Midbrain (tissue), 1 donor: ENCODE data around the gene NAP1L4.

Experiments
- DNase-seq: peaks from one replicate; lab custom pipeline; 2025; lab: John Stamatoyannopoulos, UW

The NAP1L4 gene

DNA sequence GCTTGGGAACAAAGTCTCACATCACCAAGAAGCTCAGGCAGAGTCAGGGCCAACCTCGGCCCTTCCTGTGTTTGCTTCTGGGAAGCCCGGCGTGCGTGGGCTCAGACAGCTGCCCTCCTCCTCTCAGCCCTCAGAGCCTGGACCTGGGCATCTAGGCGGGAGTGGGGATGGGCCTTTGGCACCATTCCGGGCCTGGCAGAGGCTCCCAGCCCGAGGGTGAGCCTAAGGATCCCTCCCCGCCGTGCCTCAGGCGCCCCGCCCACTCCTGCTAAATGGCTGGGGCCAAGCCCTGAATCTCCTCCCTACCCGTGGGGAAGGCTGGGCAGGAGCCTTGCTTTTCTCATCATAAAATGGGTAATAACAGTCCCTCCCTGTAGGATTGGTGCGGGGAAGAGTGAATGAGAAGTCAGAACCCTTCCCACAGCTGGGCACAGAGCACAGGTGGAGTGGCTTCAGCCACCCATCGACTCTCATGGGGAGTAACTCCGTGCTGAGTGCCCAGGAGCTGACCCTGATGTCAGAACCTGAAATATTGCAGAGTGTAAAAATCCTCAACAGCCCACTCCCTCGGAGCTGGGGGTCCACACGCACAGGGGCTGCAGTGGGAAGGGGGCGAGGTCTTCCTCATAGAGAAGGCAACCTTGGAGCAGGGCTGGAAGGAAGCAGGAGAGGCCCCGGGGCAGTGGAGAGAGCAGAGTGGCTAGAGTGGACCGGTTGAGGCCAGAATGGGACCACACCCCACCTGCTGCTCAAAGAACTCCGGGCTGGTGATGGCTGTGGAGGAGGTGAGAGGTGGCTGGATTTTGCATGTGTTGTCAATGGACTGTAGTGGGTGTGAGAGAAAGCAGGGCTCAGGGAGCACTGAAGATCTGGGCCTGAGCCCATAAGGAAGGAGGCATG, 87.7 kb downstream of the NAP1L4 start:
- no peak for DNase-seq

DNA sequence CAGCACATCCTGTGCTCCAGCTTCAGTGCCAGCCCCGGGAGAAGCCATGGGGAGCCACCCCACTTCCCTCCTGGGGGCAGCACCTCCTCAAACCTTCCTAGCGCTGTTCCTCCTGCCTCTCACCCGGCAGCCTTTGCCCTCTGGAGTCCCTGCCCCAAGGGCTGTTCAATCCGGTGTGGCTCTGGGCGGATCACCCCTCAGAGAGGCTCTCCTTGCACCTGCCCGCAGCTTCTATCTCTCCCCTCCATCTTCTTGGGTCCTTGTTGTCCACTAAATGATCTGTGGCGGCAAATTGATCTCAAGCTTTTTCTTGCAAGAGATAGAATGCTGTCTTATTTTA, 88.5 kb downstream of the NAP1L4 start:
- DNase-seq = no peak

DNA sequence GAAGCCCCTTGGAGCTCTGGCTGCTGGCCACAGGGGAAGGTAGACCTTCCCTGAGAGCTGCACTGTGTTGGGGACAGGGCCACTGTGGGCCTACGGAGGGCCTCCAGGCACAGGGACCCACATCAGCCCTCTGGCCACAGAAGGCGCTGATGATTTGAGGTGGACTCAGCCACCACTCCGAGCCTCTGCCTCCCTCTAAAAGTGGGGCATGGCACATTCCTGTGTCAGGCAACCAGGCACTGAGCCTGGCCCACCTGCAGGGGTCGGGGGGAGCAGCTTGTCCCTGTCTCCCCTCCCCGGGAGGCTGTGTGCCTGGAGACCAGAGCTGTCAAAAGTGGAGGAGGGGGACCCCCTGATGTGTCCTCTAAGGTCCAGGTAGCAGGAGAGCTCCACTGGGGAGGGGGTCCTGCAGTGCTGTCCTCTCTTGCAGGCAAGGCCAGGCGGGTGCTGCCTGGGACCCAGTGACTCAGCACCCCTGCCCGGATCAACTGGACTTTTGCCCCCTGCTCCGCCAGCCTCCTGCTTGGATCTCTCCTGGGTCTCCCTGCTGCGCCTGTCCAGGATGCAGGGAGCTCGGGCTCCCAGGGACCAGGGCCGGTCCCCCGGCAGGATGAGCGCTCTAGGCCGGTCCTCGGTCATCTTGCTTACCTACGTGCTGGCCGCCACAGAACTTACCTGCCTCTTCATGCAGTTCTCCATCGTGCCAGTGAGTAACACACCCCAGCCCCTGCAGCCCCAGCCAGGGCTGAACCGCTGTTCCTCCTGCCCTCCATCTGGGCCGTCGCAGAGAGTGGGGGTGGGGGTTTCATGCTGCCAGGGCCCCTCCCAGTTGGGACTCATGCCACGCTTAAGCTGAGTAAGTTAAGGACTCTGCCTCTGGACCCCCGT, 89.1 kb downstream of the NAP1L4 start:
- no peak for DNase-seq

DNA sequence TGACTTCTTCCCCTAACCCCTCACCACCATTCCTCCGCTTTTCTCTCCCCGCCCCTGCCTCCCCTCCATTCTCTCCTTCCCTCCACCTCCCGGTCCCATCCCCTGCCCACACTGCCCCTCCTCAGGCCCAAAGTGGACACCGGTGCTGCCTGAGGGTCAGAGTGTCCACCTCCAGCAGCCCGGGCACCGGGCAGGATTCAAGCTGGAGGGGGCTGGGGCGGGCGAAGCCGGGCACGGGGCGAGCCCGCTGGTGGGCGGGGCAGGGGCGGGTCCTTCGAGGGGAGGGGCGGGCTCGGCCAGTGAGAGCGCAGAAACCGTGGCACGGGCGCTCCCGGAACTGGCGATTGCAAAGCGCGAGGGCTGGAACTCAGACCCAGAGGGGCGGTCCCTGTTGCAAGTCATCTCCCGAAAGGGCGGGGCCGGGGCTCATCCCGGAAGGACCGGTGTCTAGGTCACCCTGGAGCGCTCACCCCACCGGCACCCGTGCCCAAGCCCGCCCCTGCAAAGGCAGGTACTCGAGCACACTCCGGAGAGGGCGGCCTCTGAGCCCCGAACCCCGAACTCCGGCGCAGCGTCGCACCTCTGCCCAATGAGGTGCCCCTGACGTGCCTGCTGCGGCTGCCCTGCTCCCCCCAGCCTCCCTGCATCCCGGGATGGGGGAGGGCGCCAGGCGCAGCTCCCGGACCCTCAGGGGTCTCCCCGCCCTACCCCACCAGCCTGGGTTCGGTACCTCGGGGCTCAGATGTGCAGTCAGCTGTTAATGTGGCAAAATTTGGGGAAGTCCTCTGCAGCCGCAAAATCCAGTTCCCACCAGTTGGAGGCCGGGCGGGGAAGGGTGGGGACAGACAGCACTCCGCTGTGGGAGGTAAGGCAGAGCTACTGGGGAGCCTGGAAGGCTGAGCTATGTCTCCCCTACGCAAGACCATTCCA, 90.0 kb downstream of the NAP1L4 start:
- peak; percentile 46 for DNase-seq

- no peak for DNase-seq
Observed at GRCh38 chr11:2901196-2901796, 90.8 kb downstream of the NAP1L4 start.

- DNase-seq = peak; percentile 3
Observed at GRCh38 chr11:2899080-2899783, 92.9 kb downstream of the NAP1L4 start.

DNA sequence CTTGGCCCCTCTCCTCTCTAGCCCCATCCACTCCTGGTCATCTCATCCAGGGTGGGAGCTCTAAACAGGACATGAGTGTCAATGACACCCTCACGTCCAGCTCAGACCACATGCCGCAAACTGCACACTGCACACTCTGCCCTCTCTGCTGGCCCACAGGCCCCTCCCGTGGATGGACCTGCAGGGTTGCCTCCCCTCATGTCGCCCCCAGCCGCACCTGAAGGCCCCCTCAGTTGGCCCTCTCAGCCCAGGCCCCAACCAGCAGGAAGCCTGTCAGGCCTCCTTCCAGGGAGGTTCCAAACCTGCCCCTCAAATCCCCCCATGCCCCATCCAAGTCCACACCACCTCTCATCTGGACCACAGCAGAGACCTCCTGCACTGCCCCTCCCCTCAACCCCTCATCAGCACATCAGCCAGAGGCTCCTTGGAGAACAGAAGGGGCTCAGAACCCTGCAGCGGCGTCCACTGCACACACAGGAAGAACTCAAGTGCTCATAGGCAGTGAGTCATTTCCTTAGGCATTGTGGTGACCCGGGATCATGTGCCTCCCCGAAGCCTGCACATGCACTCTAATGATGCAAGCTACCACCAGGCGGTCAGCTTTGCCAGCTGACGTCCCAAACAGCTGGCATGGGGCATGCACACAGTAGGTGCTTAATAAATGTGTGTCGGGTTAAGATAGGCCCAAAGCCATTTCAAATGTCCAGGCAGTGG, 93.6 kb downstream of the NAP1L4 start:
- no peak for DNase-seq

DNA sequence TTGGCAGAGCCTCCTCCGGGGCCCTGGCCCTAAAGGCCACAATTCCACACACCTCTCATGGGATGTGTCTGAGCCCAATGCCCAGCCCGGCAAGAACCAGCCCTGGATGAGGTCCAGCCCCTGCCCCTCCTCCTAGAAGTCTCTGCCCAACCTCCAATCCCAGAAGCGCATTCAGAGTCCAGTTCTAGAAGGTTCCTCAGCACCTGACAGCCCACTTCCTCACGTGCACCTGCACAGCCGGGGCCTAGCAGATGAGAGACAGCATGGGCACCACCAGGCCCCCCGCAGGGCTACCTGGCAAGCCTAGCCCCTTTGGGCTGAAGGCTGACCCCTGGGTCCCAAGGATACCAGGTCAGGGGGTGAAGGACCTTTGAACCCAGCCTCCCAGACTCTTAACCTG, 95.1 kb downstream of the NAP1L4 start:
- DNase-seq = no peak

DNA sequence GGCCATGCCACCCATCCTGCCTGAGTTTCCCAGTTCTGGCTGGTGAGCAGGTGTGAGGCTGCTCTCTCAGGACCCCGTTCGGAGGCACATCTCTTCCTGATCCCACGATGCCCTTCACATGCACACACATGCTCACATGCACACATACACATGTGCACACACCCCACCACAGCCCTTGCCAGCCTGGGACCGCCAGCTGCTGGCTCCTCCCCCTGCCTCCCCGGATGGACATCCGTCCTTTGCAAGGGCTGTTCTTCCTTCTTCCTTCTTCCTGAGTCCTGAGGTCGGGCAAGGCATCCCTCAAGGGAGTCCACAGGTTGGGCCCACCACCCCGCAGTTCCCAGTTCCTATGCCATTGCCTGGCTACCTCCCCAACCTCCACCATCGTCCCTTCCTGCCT, 96.1 kb downstream of the NAP1L4 start:
- no peak for DNase-seq
